Measurements from ENCODE around the gene NKG7.

The NKG7 gene

GRCh38 chr19:51326216-51327065, 46.0 kb downstream of the NKG7 start:
- Histone ChIP-seq H3K4me3 (ENCODE audit: low read length) (no peak overlapping the region), H3K4me1 (ENCODE audit: low read length) (no peaks in the 10 kb centered on the region), H3K9me3 (ENCODE audit: insufficient read depth, low read length) (no peaks in the 10 kb centered on the region), H2AFZ (ENCODE audit: low read depth, low read length) (no peak overlapping the region), H3K27ac (ENCODE audit: low read length) (no peak overlapping the region), H4K20me1 (ENCODE audit: insufficient read depth, low read length) (no peaks in the 10 kb centered on the region), H3K4me2 (ENCODE audit: low read length) (no peak overlapping the region), H3K36me3 (replicated peaks; ENCODE audit: low read depth, low read length) (no peaks in the 10 kb centered on the region), H3K27me3 (ENCODE audit: low read depth, low read length) (0 out of 2 replicates have a peak, but pooled peaks cover 5% of the 10 kb centered on the region), H3K9ac (ENCODE audit: low read length) (no peak overlapping the region), H3K79me2 (ENCODE audit: low read length) (no peaks in the 10 kb centered on the region)
- TF ChIP-seq EZH2phosphoT487 (IDR thresholded peaks at IDR 0.05; ENCODE audit: low read depth) (no peak), CTCF (IDR thresholded peaks at IDR 0.05; ENCODE audit: low read depth, low read length) (no peak)

- Histone ChIP-seq H3K27me3 (ENCODE audit: low read depth, low read length) (0 out of 2 replicates have a peak, but pooled peaks cover 5% of the 10 kb centered on the region), H2AFZ (ENCODE audit: low read depth, low read length) (no peak overlapping the region), H4K20me1 (ENCODE audit: insufficient read depth, low read length) (no peaks in the 10 kb centered on the region), H3K9me3 (ENCODE audit: insufficient read depth, low read length) (no peaks in the 10 kb centered on the region), H3K4me2 (ENCODE audit: low read length) (no peak overlapping the region), H3K4me1 (ENCODE audit: low read length) (no peaks in the 10 kb centered on the region), H3K9ac (ENCODE audit: low read length) (no peak overlapping the region), H3K79me2 (ENCODE audit: low read length) (no peaks in the 10 kb centered on the region), H3K36me3 (replicated peaks; ENCODE audit: low read depth, low read length) (no peaks in the 10 kb centered on the region), H3K27ac (ENCODE audit: low read length) (no peak overlapping the region), H3K4me3 (ENCODE audit: low read length) (no peak overlapping the region)
- TF ChIP-seq CTCF (IDR thresholded peaks at IDR 0.05; ENCODE audit: low read depth, low read length) = no peak
- no peak for TF ChIP-seq EZH2phosphoT487 (IDR thresholded peaks at IDR 0.05; ENCODE audit: low read depth)
Measured at GRCh38 chr19:51325161-51325976, 47.1 kb downstream of the NKG7 start.

GRCh38 chr19:51324167-51324481, 48.3 kb downstream of the NKG7 start:
- no peak for TF ChIP-seq CTCF (IDR thresholded peaks at IDR 0.05; ENCODE audit: low read depth, low read length)
- TF ChIP-seq EZH2phosphoT487 (IDR thresholded peaks at IDR 0.05; ENCODE audit: low read depth) = no peak

More at GRCh38 chr19:51324167-51324481, 48.3 kb downstream of the NKG7 start:
- no peaks in the 10 kb centered on the region for H4K20me1 ChIP-seq (ENCODE audit: insufficient read depth, low read length)
- no peak overlapping the region for H3K27ac ChIP-seq (ENCODE audit: low read length)
- H3K27me3 ChIP-seq (ENCODE audit: low read depth, low read length) = 0 out of 2 replicates have a peak, but pooled peaks cover 5% of the 10 kb centered on the region
- H2AFZ ChIP-seq (ENCODE audit: low read depth, low read length) = no peak overlapping the region
- no peaks in the 10 kb centered on the region for H3K4me1 ChIP-seq (ENCODE audit: low read length)
- H3K9me3 ChIP-seq (ENCODE audit: insufficient read depth, low read length) = no peaks in the 10 kb centered on the region
- no peak overlapping the region for H3K4me2 ChIP-seq (ENCODE audit: low read length)
- H3K9ac ChIP-seq (ENCODE audit: low read length) = no peak overlapping the region
- H3K36me3 ChIP-seq (replicated peaks; ENCODE audit: low read depth, low read length) = no peaks in the 10 kb centered on the region
- H3K4me3 ChIP-seq (ENCODE audit: low read length) = no peak overlapping the region
- no peaks in the 10 kb centered on the region for H3K79me2 ChIP-seq (ENCODE audit: low read length)
